HCT116 (cell line): ENCODE data around the gene TLR5.

Experiments
- ATF3 ChIP-seq: IDR thresholded peaks from 2 replicates; pipeline ENCODE4 v1.6.1; 2012
- CEBPB ChIP-seq: IDR thresholded peaks from 2 replicates; pipeline ENCODE4 v1.6.1; 2012; ENCODE audit warnings: low read depth
- CTCF ChIP-seq, 3 experiments: fragments of 200-600 bp in 1 of 3; sonication (generic) in 1 of 3; IDR thresholded peaks in 2 of 3; conservative IDR thresholded peaks in 1 of 3; 2 replicates each; pipeline ENCODE4 v1.5.1; 2012 to 2017; ENCODE audit warnings: low read depth in 2 of 3, low read length in 2 of 3, antibody characterized with exemption in 1 of 3, borderline replicate concordance in 1 of 3, control low read depth in 1 of 3, mild to moderate bottlenecking in 1 of 3, mixed read lengths in 1 of 3, mixed run types in 1 of 3, moderate library complexity in 1 of 3; ENCODE audit not compliant: insufficient read depth in 1 of 3
- EZH2 ChIP-seq: fragments of 200-600 bp; sonication (generic); IDR thresholded peaks from 2 replicates; pipeline ENCODE4 v1.6.1; 2017; ENCODE audit warnings: antibody characterized with exemption, mixed run types
- JUND ChIP-seq: IDR thresholded peaks from 2 replicates; pipeline ENCODE4 v1.6.1; 2012
- POLR2A ChIP-seq: IDR thresholded peaks from 2 replicates; pipeline ENCODE4 v1.7.0; 2011; ENCODE audit warnings: borderline replicate concordance; ENCODE audit not compliant: insufficient read depth, insufficient read length; ENCODE audit errors: extremely low read depth
- POLR2AphosphoS5 ChIP-seq: IDR thresholded peaks from 2 replicates; pipeline ENCODE4 v1.6.1; 2011; ENCODE audit warnings: mild to moderate bottlenecking, low read depth, low read length, moderate library complexity
- RAD21 ChIP-seq: IDR thresholded peaks from 2 replicates; pipeline ENCODE4 v1.6.1; 2012; ENCODE audit warnings: low read depth, mild to moderate bottlenecking
- REST ChIP-seq: IDR thresholded peaks from 2 replicates; pipeline ENCODE4 v1.6.1; 2012; ENCODE audit warnings: low read depth
- SP1 ChIP-seq: IDR thresholded peaks from 2 replicates; pipeline ENCODE4 v1.6.1; 2012; ENCODE audit warnings: low read depth
- TCF7L2 ChIP-seq: IDR thresholded peaks from 2 replicates; pipeline ENCODE4 v1.7.0; 2011; ENCODE audit warnings: borderline replicate concordance, inconsistent platforms; ENCODE audit not compliant: insufficient read depth, insufficient read length; ENCODE audit errors: extremely low read depth
- YY1 ChIP-seq: IDR thresholded peaks from 2 replicates; pipeline ENCODE4 v1.6.1; 2011; ENCODE audit warnings: low read length, low read depth, moderate library complexity, mild to moderate bottlenecking; ENCODE audit not compliant: insufficient replicate concordance; ENCODE audit errors: extremely low read depth
- ZNF274 ChIP-seq: fragments of 200-500 bp; sonication (Bioruptor generic); IDR thresholded peaks from 2 replicates; pipeline ENCODE4 v1.6.1; 2014; ENCODE audit warnings: mild to moderate bottlenecking, low read depth, low read length, inconsistent platforms

DNA sequence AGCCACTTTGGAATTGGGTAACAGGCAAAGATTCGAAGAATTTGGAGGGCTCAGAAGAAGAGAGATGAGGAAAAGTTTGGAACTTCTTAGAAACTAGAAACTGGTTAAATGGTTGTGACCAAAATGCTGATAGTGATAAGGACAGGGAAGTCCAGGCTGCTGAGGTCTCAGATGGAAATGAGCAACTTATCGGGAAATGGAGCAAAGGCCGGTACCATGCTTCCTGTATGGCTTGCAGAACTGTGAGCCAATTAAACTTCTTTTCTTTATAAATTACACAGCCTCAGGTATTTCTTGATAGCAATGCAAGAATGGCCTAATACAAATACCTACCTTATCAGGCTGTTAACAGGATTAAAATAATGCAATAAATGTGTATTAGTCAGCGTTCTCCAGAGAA, 9.4 kb upstream of the TLR5 start:
- TF ChIP-seq EZH2: no peak
- no peak for TF ChIP-seq POLR2AphosphoS5
- no peak for TF ChIP-seq REST
- no peak for TF ChIP-seq TCF7L2
- no peak for TF ChIP-seq ATF3
- TF ChIP-seq RAD21: no peak
- TF ChIP-seq POLR2A: no peak
- no peak for TF ChIP-seq CTCF (IDR thresholded peaks at IDR 0.05 in 2 of 3, conservative IDR thresholded peaks at IDR 0.05 in 1 of 3; ENCODE audit: borderline replicate concordance in 1 of 3, insufficient read depth in 1 of 3, low read depth in 2 of 3, low read length in 2 of 3)
- no peak for TF ChIP-seq JUND
- no peak for TF ChIP-seq CEBPB
- no peak for TF ChIP-seq SP1
- no peak for TF ChIP-seq ZNF274
- no peak for TF ChIP-seq YY1
